ENCODE data around the gene CEP120. TPM values are rescaled to one million over a fixed set of nuclear protein-coding genes. Genes with fewer than 3 reads are reported as not detected.
"Not testable (repeated sequence)": the region's sequence is repeated elsewhere in the genome, so short reads cannot be mapped to it uniquely, and the experiment has no call there.

CEP120 gene
- polyA plus RNA-seq (2013, experiment 1 of 2; ENCODE audit: insufficient read length), result 14.0 TPM
- 12.4 TPM for polyA plus RNA-seq (2013, experiment 2 of 2; ENCODE audit: insufficient read length)

DNA sequence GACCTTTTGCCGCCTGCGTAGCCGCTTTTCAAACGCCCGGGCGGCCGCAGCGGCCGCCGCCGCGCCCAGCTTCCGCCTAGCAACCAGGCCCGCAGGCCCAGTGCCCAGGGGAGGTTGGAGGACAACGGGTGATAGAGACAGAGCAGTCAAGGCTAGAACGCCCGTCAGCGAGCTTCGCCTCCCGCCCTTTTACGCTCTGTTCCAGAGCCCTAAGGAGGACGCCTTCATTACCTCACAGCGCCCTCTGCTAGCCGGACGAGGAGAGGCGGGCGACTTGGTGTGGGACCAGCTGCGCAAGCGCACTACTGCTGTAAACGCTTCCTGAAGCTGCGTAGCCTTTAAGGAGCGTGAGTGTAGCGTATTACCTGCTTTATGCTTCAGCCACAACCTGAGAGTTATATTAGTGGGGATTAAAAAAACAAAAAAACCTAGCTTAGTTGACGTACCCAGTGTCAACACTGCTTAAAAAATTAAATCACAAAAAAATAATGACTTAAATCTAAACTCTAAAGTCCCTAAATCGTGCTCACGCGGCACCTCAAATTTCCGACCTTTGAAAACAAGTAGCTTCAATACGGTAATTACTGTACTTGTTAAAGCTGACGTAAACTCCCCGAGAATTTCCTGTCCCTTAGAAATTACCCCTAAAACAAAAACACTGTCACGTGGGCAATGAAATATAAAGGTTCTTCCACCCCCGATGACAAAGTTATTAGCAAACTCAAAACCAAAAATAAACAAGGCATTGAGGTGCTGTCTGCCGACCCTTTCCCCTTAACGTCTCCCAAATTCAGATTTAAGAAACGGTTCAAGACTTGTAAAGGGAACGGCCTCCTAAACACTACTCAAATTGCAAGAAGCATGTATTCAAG lies at the start of gene CEP120:
CEP120 (minus strand) TSS at position 126 of the 872 bp plus-strand sequence. CDS start 405 bp downstream, outside the sequence.
- DNase-seq, result peak; percentile 99

DNA sequence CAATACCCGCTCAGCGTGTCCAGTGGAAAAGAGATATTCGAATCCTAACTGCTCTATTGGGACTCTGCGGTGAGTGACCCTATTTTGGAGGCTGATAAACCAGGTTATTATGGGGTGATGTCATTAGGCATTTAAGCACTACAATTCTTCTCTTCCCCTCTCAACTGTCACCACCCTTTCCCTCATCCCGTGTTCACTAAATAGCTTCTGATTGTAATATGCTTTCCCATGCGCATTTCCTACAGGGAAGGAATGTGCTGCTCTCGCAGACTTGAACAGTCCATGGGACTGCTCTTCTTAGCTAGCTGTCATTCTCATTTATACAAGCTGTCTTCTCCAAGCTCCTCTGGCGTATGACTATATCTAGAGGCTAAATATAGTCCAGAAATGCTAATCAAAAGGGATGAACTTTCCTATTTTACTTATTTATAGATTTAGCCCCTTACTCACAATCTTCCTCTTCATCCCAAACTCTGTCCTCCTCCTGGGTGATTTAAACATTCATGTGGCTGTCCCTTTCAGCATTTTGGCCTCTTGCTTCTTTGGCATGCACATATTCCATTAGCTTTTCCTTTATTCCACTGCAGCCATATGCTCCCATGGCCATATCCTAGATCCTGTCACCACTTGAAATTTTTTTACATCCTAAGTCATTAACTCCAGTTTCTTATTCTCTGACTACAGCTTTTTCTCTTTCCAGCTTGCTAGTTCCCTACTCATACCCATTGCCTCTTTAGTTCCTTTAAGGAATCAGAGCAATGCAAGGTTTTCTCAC lies 49.1 kb upstream of the CEP120 start:
- peak; percentile 10 for DNase-seq

DNA sequence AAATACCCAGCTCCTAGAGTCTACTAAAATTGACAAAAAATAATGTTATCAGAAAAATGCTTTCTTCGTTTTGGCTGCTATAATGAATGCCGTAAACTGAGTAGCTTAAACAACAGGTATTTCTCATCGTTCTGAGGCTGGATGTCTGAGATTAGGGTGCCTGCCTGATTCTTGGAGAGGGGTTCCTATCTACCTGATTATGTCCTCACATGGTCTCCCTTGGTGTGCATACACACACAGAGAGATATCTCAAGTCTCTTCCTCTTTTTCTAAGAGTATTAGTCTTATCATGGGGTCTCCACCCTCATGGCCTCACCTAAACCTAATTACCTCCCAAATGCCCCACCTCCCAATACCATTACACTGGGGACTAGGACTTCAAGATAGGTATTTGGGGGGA lies 48.2 kb upstream of the CEP120 start:
- no peak for DNase-seq

DNA sequence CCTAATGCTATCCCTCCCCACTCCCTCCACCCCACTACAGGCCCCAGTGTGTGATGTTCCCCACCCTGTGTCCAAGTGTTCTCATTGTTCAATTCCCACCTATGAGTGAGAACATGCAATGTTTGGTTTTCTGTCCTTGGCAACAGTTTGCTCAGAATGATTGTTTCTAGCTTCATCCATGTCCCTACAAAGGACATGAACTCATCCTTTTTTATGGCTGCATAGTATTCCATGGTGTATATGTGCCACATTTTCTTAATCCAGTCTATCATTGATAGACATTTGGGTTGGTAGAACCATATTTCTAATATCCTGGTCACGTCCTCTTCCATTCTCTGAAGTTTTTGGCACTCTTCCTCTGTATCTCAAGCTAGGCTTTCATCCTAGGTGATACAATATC lies 43.6 kb upstream of the CEP120 start:
- DNase-seq, result not testable (repeated sequence)

DNA sequence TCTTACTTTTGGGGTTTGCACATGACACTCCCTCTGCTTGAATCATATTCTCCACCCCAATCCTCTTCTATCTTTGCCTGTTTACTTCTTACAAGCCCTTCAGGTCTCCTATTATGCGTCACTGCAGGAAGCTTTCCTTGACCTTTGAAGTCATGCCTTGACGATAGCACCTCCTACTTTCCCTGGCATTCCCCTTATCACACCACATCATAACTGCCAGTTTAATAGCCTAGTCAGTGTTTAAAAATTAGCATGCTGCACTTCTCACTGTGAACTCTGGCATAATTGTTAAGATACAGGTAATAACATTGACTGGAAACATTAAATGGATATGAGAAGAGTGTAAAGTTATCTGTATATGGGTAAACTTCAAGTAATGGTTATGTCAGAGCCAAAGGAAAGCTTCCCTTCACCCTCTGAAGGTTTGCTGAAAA lies 37.1 kb upstream of the CEP120 start:
- no peak for DNase-seq

DNA sequence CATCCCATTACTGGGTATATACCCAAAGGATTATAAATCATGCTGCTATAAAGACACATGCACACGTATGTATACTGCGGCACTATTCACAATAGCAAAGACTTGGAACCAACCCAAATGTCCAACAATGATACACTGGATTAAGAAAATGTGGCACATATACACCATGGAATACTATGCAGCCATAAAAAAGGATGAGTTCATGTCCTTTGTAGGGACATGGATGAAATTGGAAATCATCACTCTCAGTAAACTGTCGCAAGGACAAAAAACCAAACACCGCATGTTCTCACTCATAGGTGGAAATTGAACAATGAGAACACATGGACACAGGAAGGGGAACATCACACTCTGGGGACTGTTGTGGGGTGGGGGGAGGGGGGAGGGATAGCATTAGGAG lies 35.8 kb upstream of the CEP120 start:
- not testable (repeated sequence) for DNase-seq

DNA sequence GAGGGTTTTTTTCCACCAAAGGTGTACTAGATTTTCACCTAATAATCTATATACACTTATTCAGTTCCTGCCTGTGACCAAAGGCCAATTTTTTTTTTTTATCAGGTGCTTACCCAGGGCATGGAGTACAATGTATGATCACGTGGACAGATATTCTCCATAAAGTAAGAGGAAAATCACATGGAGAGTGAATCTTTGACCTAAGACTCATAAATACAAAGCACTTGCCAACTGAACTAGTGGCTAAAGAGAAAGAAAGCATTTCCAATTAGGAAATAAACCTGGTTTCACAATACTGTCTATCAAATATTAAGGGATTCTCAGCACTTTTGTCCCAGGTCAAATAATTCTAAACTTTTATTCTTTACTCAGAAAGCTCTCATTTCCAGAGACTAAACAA lies 33.0 kb upstream of the CEP120 start:
- DNase-seq, result no peak

DNA sequence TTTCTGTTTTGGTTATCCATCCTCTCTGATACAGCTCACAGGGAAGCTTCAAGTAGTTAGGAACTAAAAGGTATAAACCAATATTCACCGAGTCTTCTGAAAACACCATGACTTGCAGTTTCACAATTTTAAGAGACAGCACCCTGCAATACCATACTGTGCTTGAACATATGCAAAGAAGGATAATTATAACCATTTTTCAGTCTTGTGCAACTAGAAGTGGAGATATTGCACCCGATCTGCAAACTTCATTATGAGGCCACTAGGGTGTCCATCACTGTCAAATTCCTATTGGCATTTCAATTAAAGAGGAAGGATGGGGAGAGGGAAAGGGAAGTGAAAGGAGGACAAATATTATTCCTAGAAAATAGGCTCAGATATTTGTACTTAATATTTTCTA lies 32.4 kb upstream of the CEP120 start:
- DNase-seq, result no peak

DNA sequence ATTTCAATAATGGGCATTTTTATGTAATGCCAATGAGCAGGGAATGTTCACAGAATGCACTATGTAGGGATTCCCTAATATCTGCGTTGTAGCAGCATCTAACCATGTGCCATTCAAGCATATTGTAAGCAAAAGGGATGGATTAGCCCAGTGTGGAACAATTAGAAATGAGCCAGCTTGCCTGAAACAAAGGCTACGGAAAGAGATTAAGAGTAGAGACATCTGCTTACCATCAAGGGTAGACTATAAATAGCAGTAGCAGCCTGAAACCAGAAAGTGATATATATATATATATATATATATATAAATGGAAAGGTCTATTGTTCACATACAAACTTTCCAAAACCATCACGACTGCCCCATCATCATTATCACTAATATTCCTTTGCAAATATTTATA lies 31.9 kb upstream of the CEP120 start:
- DNase-seq, result no peak

DNA sequence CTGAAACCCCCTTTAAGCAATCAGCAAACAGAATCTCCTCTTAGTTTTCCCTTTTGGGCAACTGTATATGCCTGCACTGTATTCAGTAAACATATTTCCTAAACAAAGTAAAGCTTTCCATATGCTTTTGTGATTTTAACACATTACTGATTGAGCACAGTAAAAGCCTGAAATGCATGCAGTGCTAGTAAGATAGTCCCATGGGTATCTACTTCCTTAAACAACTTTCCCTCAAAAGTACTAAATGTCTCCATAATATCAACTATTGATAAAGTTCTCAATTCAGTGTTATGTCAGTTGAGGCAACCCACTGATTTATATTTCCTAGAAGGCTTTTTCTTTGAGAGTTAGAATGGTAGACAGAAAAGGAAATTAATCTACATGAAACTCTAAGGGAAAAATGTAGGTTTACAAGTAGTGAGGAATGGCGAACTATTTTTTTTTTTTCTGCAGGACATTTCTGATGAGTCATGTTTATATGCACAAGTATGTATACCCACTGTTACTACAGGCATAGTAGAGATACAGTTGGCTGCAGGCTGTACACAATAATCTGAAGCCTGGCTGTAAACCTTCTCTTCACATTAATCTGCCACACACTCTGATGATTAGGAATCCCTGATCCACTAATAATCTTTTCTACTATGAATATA lies 31.2 kb upstream of the CEP120 start:
- DNase-seq, result peak; percentile 48

DNA sequence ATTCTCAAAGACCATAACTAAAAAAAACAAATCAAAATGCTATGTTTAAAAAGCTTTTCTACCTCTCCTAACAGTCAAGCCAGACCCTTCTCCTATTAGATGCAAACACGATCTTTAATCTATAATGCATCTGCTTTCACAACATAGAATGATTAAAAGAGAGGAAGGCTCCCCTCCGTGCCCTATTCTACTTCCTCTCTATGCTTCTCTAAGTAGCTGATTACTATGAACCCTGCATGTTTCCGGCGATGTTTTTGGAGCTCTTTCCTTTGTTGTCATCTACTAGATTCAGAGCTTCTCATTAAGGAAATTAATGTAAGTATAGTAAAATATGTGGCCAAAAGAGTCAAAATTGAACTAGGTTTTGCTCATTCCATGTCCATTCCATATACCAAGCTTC lies 29.2 kb upstream of the CEP120 start:
- DNase-seq, result no peak

DNA sequence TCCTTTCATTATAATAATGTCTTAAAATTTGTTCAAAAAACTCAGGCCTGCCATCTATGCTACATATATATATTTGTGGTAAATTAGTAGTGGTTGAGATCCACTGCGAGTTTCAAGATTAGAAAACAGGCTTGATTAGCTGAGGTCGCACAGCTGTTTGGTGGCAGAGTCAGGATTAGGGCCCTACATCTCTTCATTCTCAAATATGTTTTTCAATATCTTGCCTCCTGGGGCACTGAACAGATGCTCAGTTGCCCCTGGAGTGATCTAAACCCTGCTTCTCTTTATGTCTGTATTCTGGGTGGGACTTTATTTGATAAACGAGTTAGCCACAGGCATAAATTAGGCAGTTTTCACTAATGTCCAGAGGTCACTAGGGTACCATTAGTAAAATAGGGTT lies 27.8 kb upstream of the CEP120 start:
- DNase-seq, result no peak

DNA sequence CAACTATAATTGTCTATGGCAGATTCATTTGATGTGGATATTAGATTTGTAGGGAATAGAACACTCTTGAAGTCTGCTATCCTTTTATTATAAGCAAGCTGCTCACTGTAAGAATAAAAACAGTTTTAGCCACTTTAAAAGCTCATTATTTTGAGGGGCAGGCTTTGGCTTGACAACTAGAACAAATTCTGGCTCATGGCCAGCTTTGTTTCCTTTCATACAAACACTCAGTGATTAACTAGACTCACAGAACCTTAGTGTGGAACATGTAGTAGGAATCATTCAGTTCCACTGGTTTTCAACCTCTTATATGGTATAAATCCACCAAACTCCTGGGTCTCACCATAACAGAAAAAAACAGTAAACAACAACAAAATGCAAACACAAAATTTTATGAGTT lies 27.4 kb upstream of the CEP120 start:
- DNase-seq, result no peak

DNA sequence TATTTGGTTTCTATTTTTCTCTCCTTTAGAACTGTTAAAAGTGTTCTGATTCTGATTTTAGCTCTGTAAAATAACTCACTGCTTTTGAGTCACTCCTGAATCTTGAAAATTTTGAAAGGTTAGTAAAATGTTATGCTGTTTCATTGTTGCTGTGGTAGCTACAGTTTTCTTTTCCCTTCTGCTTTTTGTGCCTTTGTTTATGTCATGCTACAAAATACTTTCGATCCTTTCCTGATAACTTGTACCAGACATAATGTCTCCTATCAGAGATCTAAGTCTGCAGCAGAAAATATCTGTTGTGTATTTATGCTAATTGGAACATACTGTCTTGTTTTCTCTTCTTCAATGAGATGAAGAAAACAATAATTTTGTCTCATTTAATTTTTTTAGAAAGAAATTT lies 26.9 kb upstream of the CEP120 start:
- DNase-seq, result no peak

DNA sequence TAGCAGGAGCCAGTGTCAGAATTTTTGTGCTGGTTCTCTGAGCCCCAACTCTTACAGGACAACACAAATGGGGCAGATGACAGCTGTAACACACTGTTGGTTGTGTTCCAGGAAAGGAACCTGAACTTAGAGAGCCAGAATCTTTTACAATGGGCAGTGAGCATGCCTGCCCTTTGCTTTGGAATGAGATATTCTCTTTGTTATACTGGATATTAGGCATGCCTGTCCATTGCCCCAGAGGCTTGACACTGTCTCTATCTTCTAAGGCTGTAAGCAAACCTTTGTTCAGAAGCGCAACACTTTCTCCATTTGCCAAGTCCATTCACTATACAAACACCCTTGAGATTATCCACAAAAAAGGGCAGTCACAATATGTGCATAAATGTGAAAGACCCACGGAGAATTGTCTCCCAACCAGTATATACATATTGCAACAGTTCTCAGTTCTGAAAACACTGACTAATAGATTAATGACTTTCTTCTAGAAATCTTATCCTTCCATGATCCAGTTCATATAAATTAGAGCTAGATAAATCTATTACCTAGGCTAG lies 26.3 kb upstream of the CEP120 start:
- DNase-seq, result no peak

DNA sequence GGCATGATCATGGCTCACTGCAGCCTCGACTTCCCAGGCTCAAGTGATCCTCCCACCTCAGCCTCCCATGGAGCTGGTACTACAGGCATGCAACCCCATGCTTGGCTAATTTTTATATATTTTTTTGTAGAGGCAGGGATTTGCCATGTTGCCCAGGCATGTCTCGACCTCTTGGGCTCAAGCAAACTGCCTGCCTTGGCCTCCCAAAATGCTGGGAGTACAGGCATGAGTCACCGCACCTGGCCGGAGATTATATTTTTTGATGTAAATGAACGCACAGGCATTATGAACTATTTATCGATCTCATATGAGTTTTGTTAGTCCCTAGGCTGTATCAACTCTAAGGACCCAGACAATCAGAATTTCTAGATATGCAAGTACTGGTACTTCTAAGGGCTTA lies 25.5 kb upstream of the CEP120 start:
- DNase-seq, result no peak

DNA sequence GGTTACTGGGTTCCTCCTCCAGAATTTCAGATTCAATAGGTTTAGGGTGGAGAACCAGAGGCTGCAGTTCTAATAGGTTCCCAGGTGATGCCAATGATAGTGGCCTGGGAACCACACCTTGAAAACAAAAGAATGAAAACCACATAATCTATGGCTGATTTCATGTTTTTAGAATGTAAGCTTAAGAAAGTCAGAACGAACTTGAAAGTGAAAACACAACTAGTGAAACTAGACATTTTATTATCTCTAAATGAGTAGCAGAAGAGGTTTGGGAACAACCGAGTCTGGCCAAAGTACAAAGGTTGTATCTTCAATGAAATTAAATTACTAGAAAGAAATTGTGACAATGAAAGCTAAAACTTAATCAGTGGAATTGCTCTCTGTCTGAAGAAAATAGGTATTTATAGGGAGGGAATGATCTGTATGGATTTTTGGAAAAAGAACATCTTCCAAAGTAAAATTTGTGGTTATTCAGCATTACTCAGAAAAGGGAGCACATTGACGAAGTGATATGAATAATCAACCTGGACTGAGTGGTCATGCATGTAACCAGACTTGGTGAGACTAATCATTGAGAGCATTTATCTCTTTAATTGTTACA lies 24.9 kb upstream of the CEP120 start:
- no peak for DNase-seq

DNA sequence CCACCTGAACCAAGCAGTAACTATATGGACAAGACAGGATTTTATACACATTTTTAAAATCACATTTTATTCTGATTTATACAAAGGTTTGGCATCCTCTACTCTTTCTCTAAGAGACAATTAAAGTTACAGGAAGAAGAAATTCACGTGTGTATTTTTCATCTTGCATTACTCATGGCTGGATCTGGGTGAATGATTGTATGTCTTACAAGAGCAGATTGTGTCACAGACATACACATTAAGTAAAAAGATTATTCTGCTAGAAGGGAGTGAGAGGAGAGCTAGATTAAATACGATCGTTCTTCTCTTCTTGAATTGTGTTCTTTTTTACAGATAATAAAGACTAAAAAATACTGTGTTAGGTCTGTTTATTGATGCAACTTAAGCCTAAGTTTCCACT lies 20.8 kb upstream of the CEP120 start:
- no peak for DNase-seq

DNA sequence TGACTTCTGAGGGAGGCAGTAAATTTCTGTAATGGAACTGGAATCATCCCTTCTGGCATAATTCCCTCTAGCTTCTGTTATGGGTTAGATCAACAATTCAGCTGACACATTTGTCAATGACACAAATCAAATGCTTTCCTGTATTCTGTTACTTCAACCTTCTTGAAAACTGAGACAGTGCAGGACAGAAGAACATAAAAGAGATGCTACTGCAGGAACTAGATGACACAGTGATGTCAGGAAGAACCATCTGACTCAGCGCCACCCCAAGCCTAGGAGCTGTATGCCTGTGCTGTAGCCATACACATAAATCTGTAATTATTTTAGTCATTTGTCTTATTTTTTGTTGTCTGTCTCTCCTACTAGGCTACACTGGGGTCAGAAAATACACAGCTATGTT lies 18.2 kb upstream of the CEP120 start:
- no peak for DNase-seq

DNA sequence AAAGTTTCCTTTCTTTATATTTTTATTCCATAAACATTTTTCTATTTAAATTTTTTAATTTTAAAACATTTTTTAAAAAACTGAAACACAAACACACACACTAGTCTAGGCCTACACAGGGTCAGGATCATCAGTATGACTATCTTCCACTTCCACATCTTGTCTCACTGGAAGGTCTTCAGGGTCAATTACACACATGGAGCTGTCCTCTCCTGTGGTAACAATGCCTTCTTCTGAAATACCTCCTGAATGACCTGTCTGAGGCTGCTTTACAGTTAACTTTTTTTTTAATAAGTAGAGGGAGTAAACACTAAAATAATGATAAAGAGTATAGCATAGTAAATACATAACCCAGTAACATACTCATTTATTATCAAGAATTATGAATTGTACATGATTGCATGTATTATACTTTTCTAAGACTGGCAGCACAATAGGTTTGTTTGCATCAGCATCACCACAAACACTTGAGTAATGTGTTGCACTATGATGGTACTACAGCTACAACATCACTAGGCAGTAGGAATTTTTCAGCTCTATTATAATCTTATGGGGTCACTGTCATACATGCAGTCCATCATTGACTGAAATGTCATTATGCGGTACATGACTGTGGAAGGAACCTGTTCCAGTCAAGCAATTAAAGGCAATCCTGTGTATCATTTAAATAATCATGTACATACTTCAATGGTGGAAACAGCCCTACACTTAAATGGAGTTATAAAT lies 17.4 kb upstream of the CEP120 start:
- DNase-seq, result no peak

DNA sequence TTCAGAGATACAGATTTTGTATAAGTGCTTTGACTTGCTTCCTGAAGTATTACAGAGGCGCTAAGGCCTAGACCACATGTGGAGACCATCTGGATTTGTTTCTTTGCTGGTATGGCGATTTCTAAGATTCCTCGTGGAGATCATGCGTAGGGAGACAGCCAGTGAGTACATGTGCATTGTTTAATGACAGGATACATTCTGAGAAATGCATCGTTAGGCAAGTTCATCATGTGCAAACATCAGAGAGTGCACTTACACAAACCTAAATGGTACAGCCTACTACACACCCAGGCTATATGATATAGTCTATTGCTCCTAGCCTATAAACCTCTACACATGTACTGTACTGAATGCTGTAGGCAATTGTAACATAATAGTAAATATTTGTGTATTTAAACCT lies 16.5 kb upstream of the CEP120 start:
- peak; percentile 79 for DNase-seq

DNA sequence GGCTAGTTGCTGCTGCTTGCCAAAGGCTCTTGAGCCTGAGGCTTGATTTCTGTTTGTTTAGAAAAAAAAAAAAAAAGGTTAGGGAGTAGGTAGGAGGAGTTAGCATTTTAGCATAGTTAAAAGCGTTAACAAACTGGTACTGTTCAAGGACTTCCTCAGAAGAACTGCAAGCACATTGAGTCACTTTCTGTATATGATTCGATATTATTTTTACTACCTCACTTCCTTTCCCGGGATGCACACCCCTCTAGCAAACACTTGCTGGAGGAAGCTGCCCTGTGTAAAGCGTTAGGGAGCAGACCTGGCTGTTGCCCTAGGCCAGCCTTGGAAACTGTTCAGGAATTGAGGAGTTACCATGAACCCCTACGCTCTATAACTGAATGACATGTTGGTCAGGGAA lies 15.7 kb upstream of the CEP120 start:
- no peak for DNase-seq

Measured in fibroblast of skin of abdomen (primary cell).